Measurements from ENCODE around the gene UHRF1.

Gene UHRF1

GRCh38 chr19:4976401-4977298 is 67.3 kb downstream of the UHRF1 start:
- DNase-seq, result peak; percentile 99
- H3K36me3 ChIP-seq (ENCODE audit: control insufficient read depth in 1 of 2, insufficient read depth in 2 of 2, low read depth in 1 of 2, low read length in 2 of 2), result peaks cover 0 to 27% of the 10 kb centered on the region in 2 experiments
- no peaks in the 10 kb centered on the region for H3K27me3 ChIP-seq (ENCODE audit: control insufficient read depth in 1 of 2, insufficient read depth in 1 of 2, low read length in 2 of 2)
- peak overlapping the region; percentile 88 for H3K9ac ChIP-seq (ENCODE audit: low read length)
- H4K91ac ChIP-seq (ENCODE audit: low read length), result peak overlapping the region; percentile 81
- peak overlapping the region in 1 of 2 experiments; percentile 66 for H3K14ac ChIP-seq (ENCODE audit: low read length in 2 of 2)
- H3K4ac ChIP-seq (ENCODE audit: low read depth in 1 of 2, low read length in 2 of 2), result peak overlapping the region; percentile 66 to 77
- H3K27ac ChIP-seq (ENCODE audit: low read length, poor library complexity, severe bottlenecking), result no peak overlapping the region
- H2AK5ac ChIP-seq (ENCODE audit: low read length, severe bottlenecking), result peak overlapping the region; percentile 39
- no peak overlapping the region for H2BK5ac ChIP-seq (ENCODE audit: low read depth, low read length, poor library complexity, severe bottlenecking)
- no peak overlapping the region for H3K23ac ChIP-seq (ENCODE audit: low read length in 2 of 2)
- H2BK15ac ChIP-seq (ENCODE audit: low read depth, poor library complexity, severe bottlenecking), result peak overlapping the region; percentile 90
- WGBS, result 54% methylated on average over 33 of the region's 33 CpGs
- peak overlapping the region in 1 of 2 experiments; percentile 64 for H3K4me3 ChIP-seq (ENCODE audit: insufficient read depth in 1 of 2, low read depth in 1 of 2, low read length in 2 of 2)
- H2BK120ac ChIP-seq (ENCODE audit: low read depth, low read length), result peak overlapping the region; percentile 27
- H2BK12ac ChIP-seq (ENCODE audit: low read length in 2 of 2), result peak overlapping the region; percentile 80 to 91
- H3K4me2 ChIP-seq (ENCODE audit: low read length, poor library complexity, severe bottlenecking), result no peak overlapping the region
- H4K8ac ChIP-seq (ENCODE audit: low read length), result peak overlapping the region; percentile 94
- H3K9me3 ChIP-seq (ENCODE audit: control insufficient read depth, low read length), result no peaks in the 10 kb centered on the region
- H3K4me1 ChIP-seq (ENCODE audit: control insufficient read depth, insufficient read depth, low read depth, low read length), result peaks cover 54% of the 10 kb centered on the region
- peaks cover 19% of the 10 kb centered on the region for H3K79me1 ChIP-seq (replicated peaks; ENCODE audit: low read length, poor library complexity, severe bottlenecking)
- H2AFZ ChIP-seq (ENCODE audit: low read depth, low read length), result no peak overlapping the region
- peak overlapping the region; percentile 55 to 78 for H3K18ac ChIP-seq (ENCODE audit: low read depth in 1 of 2, low read length in 2 of 2)

GRCh38 chr19:4977299-4978174 is 68.2 kb downstream of the UHRF1 start:
- peaks cover 19% of the 10 kb centered on the region for H3K79me1 ChIP-seq (replicated peaks; ENCODE audit: low read length, poor library complexity, severe bottlenecking)
- H2AK5ac ChIP-seq (ENCODE audit: low read length, severe bottlenecking), result peak overlapping the region; percentile 39
- peak overlapping the region; percentile 66 to 77 for H3K4ac ChIP-seq (ENCODE audit: low read depth in 1 of 2, low read length in 2 of 2)
- H2BK5ac ChIP-seq (ENCODE audit: low read depth, low read length, poor library complexity, severe bottlenecking), result no peak overlapping the region
- H3K4me2 ChIP-seq (ENCODE audit: low read length, poor library complexity, severe bottlenecking), result no peak overlapping the region
- H3K27ac ChIP-seq (ENCODE audit: low read length, poor library complexity, severe bottlenecking), result peak overlapping the region; percentile 49
- H2AFZ ChIP-seq (ENCODE audit: low read depth, low read length), result no peak overlapping the region
- peak overlapping the region; percentile 27 for H2BK120ac ChIP-seq (ENCODE audit: low read depth, low read length)
- no peaks in the 10 kb centered on the region for H3K27me3 ChIP-seq (ENCODE audit: control insufficient read depth in 1 of 2, insufficient read depth in 1 of 2, low read length in 2 of 2)
- WGBS, result 69% methylated on average over 35 of the region's 36 CpGs
- peak overlapping the region in 1 of 2 experiments; percentile 66 for H3K14ac ChIP-seq (ENCODE audit: low read length in 2 of 2)
- H3K4me1 ChIP-seq (ENCODE audit: control insufficient read depth, insufficient read depth, low read depth, low read length), result peaks cover 46% of the 10 kb centered on the region
- H2BK15ac ChIP-seq (ENCODE audit: low read depth, poor library complexity, severe bottlenecking), result peak overlapping the region; percentile 60
- H3K4me3 ChIP-seq (ENCODE audit: insufficient read depth in 1 of 2, low read depth in 1 of 2, low read length in 2 of 2), result peak overlapping the region in 1 of 2 experiments; percentile 64
- H3K23ac ChIP-seq (ENCODE audit: low read length in 2 of 2), result no peak overlapping the region
- H3K9ac ChIP-seq (ENCODE audit: low read length), result peak overlapping the region; percentile 88
- H3K36me3 ChIP-seq (ENCODE audit: control insufficient read depth in 1 of 2, insufficient read depth in 2 of 2, low read depth in 1 of 2, low read length in 2 of 2), result peaks cover 0 to 25% of the 10 kb centered on the region in 2 experiments
- peak overlapping the region; percentile 94 for H4K8ac ChIP-seq (ENCODE audit: low read length)
- peak overlapping the region; percentile 81 for H4K91ac ChIP-seq (ENCODE audit: low read length)
- peak; percentile 92 for DNase-seq
- H3K18ac ChIP-seq (ENCODE audit: low read depth in 1 of 2, low read length in 2 of 2), result peak overlapping the region; percentile 46 to 55
- peak overlapping the region; percentile 80 to 91 for H2BK12ac ChIP-seq (ENCODE audit: low read length in 2 of 2)
- no peaks in the 10 kb centered on the region for H3K9me3 ChIP-seq (ENCODE audit: control insufficient read depth, low read length)

GRCh38 chr19:4979211-4979807 is 70.0 kb downstream of the UHRF1 start:
- Histone ChIP-seq H3K14ac (ENCODE audit: low read length in 2 of 2) (no peak overlapping the region), H3K4ac (ENCODE audit: low read depth in 1 of 2, low read length in 2 of 2) (no peak overlapping the region), H2AFZ (ENCODE audit: low read depth, low read length) (no peak overlapping the region), H3K9me3 (ENCODE audit: control insufficient read depth, low read length) (no peaks in the 10 kb centered on the region), H3K36me3 (ENCODE audit: control insufficient read depth in 1 of 2, insufficient read depth in 2 of 2, low read depth in 1 of 2, low read length in 2 of 2) (peaks cover 3 to 36% of the 10 kb centered on the region in 2 experiments), H3K9ac (ENCODE audit: low read length) (no peak overlapping the region), H3K27ac (ENCODE audit: low read length, poor library complexity, severe bottlenecking) (no peak overlapping the region), H3K23ac (ENCODE audit: low read length in 2 of 2) (no peak overlapping the region), H3K4me3 (ENCODE audit: insufficient read depth in 1 of 2, low read depth in 1 of 2, low read length in 2 of 2) (no peak overlapping the region), H2AK5ac (ENCODE audit: low read length, severe bottlenecking) (peak overlapping the region; percentile 79), H3K18ac (ENCODE audit: low read depth in 1 of 2, low read length in 2 of 2) (no peak overlapping the region), H3K79me1 (replicated peaks; ENCODE audit: low read length, poor library complexity, severe bottlenecking) (peaks cover 28% of the 10 kb centered on the region), H4K8ac (ENCODE audit: low read length) (no peak overlapping the region), H2BK5ac (ENCODE audit: low read depth, low read length, poor library complexity, severe bottlenecking) (no peak overlapping the region), H3K4me1 (ENCODE audit: control insufficient read depth, insufficient read depth, low read depth, low read length) (peaks cover 54% of the 10 kb centered on the region), H3K27me3 (ENCODE audit: control insufficient read depth in 1 of 2, insufficient read depth in 1 of 2, low read length in 2 of 2) (no peaks in the 10 kb centered on the region), H2BK120ac (ENCODE audit: low read depth, low read length) (no peak overlapping the region), H4K91ac (ENCODE audit: low read length) (no peak overlapping the region), H3K4me2 (ENCODE audit: low read length, poor library complexity, severe bottlenecking) (no peak overlapping the region), H2BK12ac (ENCODE audit: low read length in 2 of 2) (peak overlapping the region; percentile 38 to 67), H2BK15ac (ENCODE audit: low read depth, poor library complexity, severe bottlenecking) (peak overlapping the region; percentile 39)
- no peak for DNase-seq
- 98% methylated on average over 7 of the region's 8 CpGs for WGBS
